ENCODE results near the gene FGFBP2. TPM values are rescaled to one million over a fixed set of nuclear protein-coding genes. Genes with fewer than 3 reads are reported as not detected.
A peak's percentile ranks its signal among the peaks of the same experiment; 100 is the strongest.

Gene FGFBP2
- total and polyA plus RNA-seq, 8 donors, result 0.37 to 6.0 (median 1.0) TPM; not detected in 1

- Histone ChIP-seq H3K27me3 (no peaks in the 10 kb centered on the region), H3K4me3 (no peak overlapping the region), H3K4me1 (peaks cover 0 to 19% (median 8%) of the 10 kb centered on the region in 4 donors), H3K36me3 (no peaks in the 10 kb centered on the region), H3K27ac (no peak overlapping the region), H3K9me3 (no peaks in the 10 kb centered on the region)
- intact Hi-C loops (cut with DNase I; ENCODE audit: low total_unique reads), result loop anchor here (5.0 to 10.0 kb wide), 2 partner anchors 76 to 154 kb away; no protein-coding TSS in a partner anchor
- TF ChIP-seq POLR2A (IDR thresholded peaks at IDR 0.05) (no peak), POLR2AphosphoS5 (IDR thresholded peaks at IDR 0.05) (no peak), EP300 (IDR thresholded peaks at IDR 0.05) (no peak), CTCF (IDR thresholded peaks at IDR 0.05) (no peak)
- no peak for DNase-seq
- WGBS, 5 donors, result 73 to 87% (median 80%) methylated on average over 2 of the region's 2 CpGs
Measured at GRCh38 chr4:15958562-15958961, 4.4 kb downstream of the FGFBP2 start.

- TF ChIP-seq POLR2AphosphoS5 (IDR thresholded peaks at IDR 0.05) (peak in 1 of 3 donors; percentile 19), POLR2A (IDR thresholded peaks at IDR 0.05) (no peak), EP300 (IDR thresholded peaks at IDR 0.05) (no peak), CTCF (IDR thresholded peaks at IDR 0.05) (peak in 5 of 7 experiments; percentile 58 to 98 (median 90))
- peak; percentile 84 to 88 for DNase-seq
- Histone ChIP-seq H3K9me3 (no peaks in the 10 kb centered on the region), H3K4me1 (peaks cover 0 to 6% (median 0%) of the 10 kb centered on the region in 4 donors), H3K27ac (no peak overlapping the region), H3K27me3 (no peaks in the 10 kb centered on the region), H3K36me3 (no peaks in the 10 kb centered on the region), H3K4me3 (no peak overlapping the region)
- WGBS, 5 donors, result 40 to 51% (median 45%) methylated on average over 9 of the region's 9 CpGs
- intact Hi-C loops (cut with DNase I; ENCODE audit: low total_unique reads), result loop anchor here (5.0 to 10.0 kb wide), 2 partner anchors 74 to 152 kb away; no protein-coding TSS in a partner anchor
Measured at GRCh38 chr4:15956179-15956850, 6.7 kb downstream of the FGFBP2 start.

- H3K9me3 ChIP-seq, result no peaks in the 10 kb centered on the region
- intact Hi-C loops (cut with DNase I; ENCODE audit: low total_unique reads), result loop anchor here (5.0 to 10.0 kb wide), 2 partner anchors 73 to 151 kb away; no protein-coding TSS in a partner anchor
- TF ChIP-seq POLR2A (IDR thresholded peaks at IDR 0.05), result no peak
- no peak for TF ChIP-seq CTCF (IDR thresholded peaks at IDR 0.05)
- no peak for TF ChIP-seq POLR2AphosphoS5 (IDR thresholded peaks at IDR 0.05)
- no peak for TF ChIP-seq EP300 (IDR thresholded peaks at IDR 0.05)
- 78 to 88% (median 81%) methylated on average over 3 of the region's 3 CpGs for WGBS, 5 donors
- no peak overlapping the region for H3K4me3 ChIP-seq
- no peaks in the 10 kb centered on the region for H3K36me3 ChIP-seq
- no peak overlapping the region for H3K27ac ChIP-seq
- H3K27me3 ChIP-seq, result no peaks in the 10 kb centered on the region
- DNase-seq, result no peak
- H3K4me1 ChIP-seq, result peaks cover 0 to 6% (median 0%) of the 10 kb centered on the region in 4 donors
Measured at GRCh38 chr4:15955670-15956069, 7.3 kb downstream of the FGFBP2 start.

GRCh38 chr4:15953625-15954024 is 9.3 kb downstream of the FGFBP2 start:
- Histone ChIP-seq H3K27me3 (no peaks in the 10 kb centered on the region), H3K27ac (no peak overlapping the region), H3K4me1 (peaks cover 0 to 6% (median 0%) of the 10 kb centered on the region in 4 donors), H3K4me3 (no peak overlapping the region), H3K9me3 (no peaks in the 10 kb centered on the region), H3K36me3 (no peaks in the 10 kb centered on the region)
- DNase-seq, result no peak
- intact Hi-C loops (cut with DNase I; ENCODE audit: low total_unique reads), result loop anchor here (10.0 kb wide), 1 partner anchor 149 kb away; no protein-coding TSS in a partner anchor
- TF ChIP-seq POLR2AphosphoS5 (IDR thresholded peaks at IDR 0.05) (no peak), POLR2A (IDR thresholded peaks at IDR 0.05) (no peak), EP300 (IDR thresholded peaks at IDR 0.05) (no peak), CTCF (IDR thresholded peaks at IDR 0.05) (no peak)
- 80 to 94% (median 87%) methylated on average over 5 of the region's 5 CpGs for WGBS, 5 donors

Data from stomach (tissue), 9 donors.